Muscle of leg (tissue), 11 donors: Measurements from ENCODE around the gene CACNA2D4. TPM values are rescaled to one million over a fixed set of nuclear protein-coding genes. Genes with fewer than 3 reads are reported as not detected.

Source experiments
- DNase-seq: peaks from one replicate; pipeline ENCODE4 v3.0.0; 2013
- H3K27ac ChIP-seq: one replicate; pipeline ENCODE4 v1.5.1; 2013; ENCODE audit warnings: mild to moderate bottlenecking, low read length, control low read depth
- H3K27me3 ChIP-seq: one replicate; pipeline ENCODE4 v1.6.1; 2013; ENCODE audit warnings: low read length; ENCODE audit not compliant: control insufficient read depth, insufficient read depth
- H3K36me3 ChIP-seq: one replicate; pipeline ENCODE4 v1.6.1; 2013; ENCODE audit warnings: low read length; ENCODE audit not compliant: control insufficient read depth, insufficient read depth
- H3K4me1 ChIP-seq: one replicate; pipeline ENCODE4 v1.6.1; 2013; ENCODE audit warnings: low read length; ENCODE audit not compliant: control insufficient read depth, insufficient read depth
- H3K4me3 ChIP-seq: one replicate; pipeline ENCODE4 v1.5.1; 2013; ENCODE audit warnings: low read length, control low read depth
- H3K9me3 ChIP-seq: replicated peaks from 2 replicates; pipeline ENCODE4 v1.6.1; 2013; ENCODE audit warnings: low read depth, low read length; ENCODE audit not compliant: control insufficient read depth
- WGBS: methylation state at CpG from one replicate; pipeline ENCODE4 v1.1.5; 2013; ENCODE audit warnings: missing lambda C conversion rate; ENCODE audit not compliant: insufficient coverage; 5-methylcytosine and 5-hydroxymethylcytosine counted together
- polyA plus RNA-seq, 8 donors: library from polyadenylated mRNA; unstranded; fragments of 120-200 nt; gene quantifications; one replicate each; pipeline versions ENCODE4 v1.2.1 to v1.2.3, GENCODE V29; 2013; ENCODE audit warnings: inconsistent platforms in 1 of 8, low replicate concordance in 1 of 8; ENCODE audit not compliant: insufficient read length in 8 of 8, insufficient read depth in 1 of 8
- total RNA-seq: library from RNA; stranded (reverse); fragments of 120-200 nt; gene quantifications from one replicate; pipeline ENCODE4 v1.2.4, GENCODE V29; 2013

Gene CACNA2D4
- total and polyA plus RNA-seq, 9 donors, result 1.4 to 4.2 (median 2.6) TPM

- no peaks in the 10 kb centered on the region for H3K9me3 ChIP-seq
- peaks cover 12% of the 10 kb centered on the region for H3K27me3 ChIP-seq
- H3K4me3 ChIP-seq, result no peak overlapping the region
- DNase-seq, result no peak
- H3K27ac ChIP-seq, result no peak overlapping the region
- H3K36me3 ChIP-seq, result no peaks in the 10 kb centered on the region
- WGBS, result 92% methylated on average over 2 of the region's 5 CpGs
- H3K4me1 ChIP-seq, result peaks cover 2% of the 10 kb centered on the region
Measured at GRCh38 chr12:1845886-1846285, 72.6 kb downstream of the CACNA2D4 start.

GRCh38 chr12:1845427-1845826 is 73.0 kb downstream of the CACNA2D4 start:
- Histone ChIP-seq H3K27me3 (peaks cover 14% of the 10 kb centered on the region), H3K4me3 (no peak overlapping the region), H3K4me1 (peaks cover 2% of the 10 kb centered on the region), H3K9me3 (no peaks in the 10 kb centered on the region), H3K27ac (no peak overlapping the region), H3K36me3 (no peaks in the 10 kb centered on the region)
- WGBS, result 81% methylated on average over 14 of the region's 14 CpGs
- no peak for DNase-seq

- Histone ChIP-seq H3K9me3 (no peaks in the 10 kb centered on the region), H3K36me3 (no peaks in the 10 kb centered on the region), H3K4me1 (peaks cover 2% of the 10 kb centered on the region), H3K27me3 (peaks cover 15% of the 10 kb centered on the region), H3K27ac (no peak overlapping the region), H3K4me3 (no peak overlapping the region)
- WGBS, result 49% methylated on average over 8 of the region's 12 CpGs
- DNase-seq, result no peak
Measured at GRCh38 chr12:1844661-1845409, 73.6 kb downstream of the CACNA2D4 start.

GRCh38 chr12:1844223-1844622 is 74.2 kb downstream of the CACNA2D4 start:
- DNase-seq, result no peak
- Histone ChIP-seq H3K27ac (no peak overlapping the region), H3K4me3 (no peak overlapping the region), H3K27me3 (peaks cover 15% of the 10 kb centered on the region), H3K36me3 (no peaks in the 10 kb centered on the region), H3K9me3 (no peaks in the 10 kb centered on the region), H3K4me1 (peaks cover 2% of the 10 kb centered on the region)
- WGBS, result 73% methylated on average over 8 of the region's 10 CpGs

- WGBS, result 80% methylated on average over 2 of the region's 3 CpGs
- peaks cover under 1% of the 10 kb centered on the region for H3K4me1 ChIP-seq
- no peak overlapping the region for H3K4me3 ChIP-seq
- no peak overlapping the region for H3K27ac ChIP-seq
- no peak for DNase-seq
- H3K9me3 ChIP-seq, result no peaks in the 10 kb centered on the region
- H3K36me3 ChIP-seq, result no peaks in the 10 kb centered on the region
- H3K27me3 ChIP-seq, result peaks cover 15% of the 10 kb centered on the region
Measured at GRCh38 chr12:1843641-1844005, 74.8 kb downstream of the CACNA2D4 start.

GRCh38 chr12:1842905-1843640 is 75.4 kb downstream of the CACNA2D4 start:
- 59% methylated on average over 8 of the region's 16 CpGs for WGBS
- no peaks in the 10 kb centered on the region for H3K4me1 ChIP-seq
- no peak for DNase-seq
- peaks cover 17% of the 10 kb centered on the region for H3K27me3 ChIP-seq
- no peak overlapping the region for H3K27ac ChIP-seq
- no peak overlapping the region for H3K4me3 ChIP-seq
- H3K9me3 ChIP-seq, result no peaks in the 10 kb centered on the region
- H3K36me3 ChIP-seq, result no peaks in the 10 kb centered on the region

- H3K4me3 ChIP-seq, result no peak overlapping the region
- no peaks in the 10 kb centered on the region for H3K9me3 ChIP-seq
- H3K27me3 ChIP-seq, result peaks cover 17% of the 10 kb centered on the region
- DNase-seq, result no peak
- peaks cover 3% of the 10 kb centered on the region for H3K4me1 ChIP-seq
- WGBS, result 71% methylated on average over 7 of the region's 18 CpGs
- H3K27ac ChIP-seq, result no peak overlapping the region
- no peaks in the 10 kb centered on the region for H3K36me3 ChIP-seq
Measured at GRCh38 chr12:1842183-1842904, 76.1 kb downstream of the CACNA2D4 start.

- Histone ChIP-seq H3K36me3 (no peaks in the 10 kb centered on the region), H3K27ac (no peak overlapping the region), H3K27me3 (peaks cover 17% of the 10 kb centered on the region), H3K4me1 (peaks cover 3% of the 10 kb centered on the region), H3K9me3 (no peaks in the 10 kb centered on the region), H3K4me3 (no peak overlapping the region)
- WGBS, result 79% methylated on average over 11 of the region's 13 CpGs
- DNase-seq, result no peak
Measured at GRCh38 chr12:1841586-1842182, 76.8 kb downstream of the CACNA2D4 start.

- Histone ChIP-seq H3K27me3 (peaks cover 16% of the 10 kb centered on the region), H3K4me3 (no peak overlapping the region), H3K36me3 (no peaks in the 10 kb centered on the region), H3K4me1 (peaks cover 3% of the 10 kb centered on the region), H3K27ac (no peak overlapping the region), H3K9me3 (no peaks in the 10 kb centered on the region)
- WGBS, result 77% methylated on average over 16 of the region's 16 CpGs
- no peak for DNase-seq
Measured at GRCh38 chr12:1840981-1841425, 77.4 kb downstream of the CACNA2D4 start.
